ENCODE measurements around the gene FAM98A.

Gene FAM98A

GRCh38 chr2:33603416-33603815, 4.3 kb upstream of the FAM98A start:
- CTCF ChIA-PET: interaction anchor here (0.6 kb wide), 1 partner anchor 826 kb away, joined by 3 read pairs; no protein-coding TSS in a partner anchor
- POLR2A ChIA-PET (ENCODE audit: low non-redundant PET): no interaction called here

GRCh38 chr2:33602201-33602830, 3.2 kb upstream of the FAM98A start:
- no peak for DNase-seq (ENCODE audit: low spot score)
- POLR2A ChIA-PET (ENCODE audit: low non-redundant PET): no interaction called here

More at GRCh38 chr2:33603416-33603815, 4.3 kb upstream of the FAM98A start:
- no peak overlapping the region for H3K27ac ChIP-seq
- no peak for DNase-seq (ENCODE audit: low spot score)
- no peak for TF ChIP-seq CTCF (conservative IDR thresholded peaks at IDR 0.05; ENCODE audit: low read depth)

GRCh38 chr2:33599943-33600192, 769 bp upstream of the FAM98A start:
- ChIA-PET CTCF (interaction anchor here (0.6 kb wide), 1 partner anchor 68 kb away, joined by 3 read pairs; no protein-coding TSS in a partner anchor), POLR2A (ENCODE audit: low non-redundant PET) (interaction anchor here (0.6 kb wide), 1 partner anchor 1604 kb away, joined by 4 read pairs; no protein-coding TSS in a partner anchor)
- DNase-seq (ENCODE audit: low spot score): no peak
- no peak for TF ChIP-seq CTCF (conservative IDR thresholded peaks at IDR 0.05; ENCODE audit: low read depth)
- peak overlapping the region; percentile 70 for H3K27ac ChIP-seq

More at GRCh38 chr2:33602201-33602830, 3.2 kb upstream of the FAM98A start:
- H3K27ac ChIP-seq: no peak overlapping the region
- TF ChIP-seq CTCF (conservative IDR thresholded peaks at IDR 0.05; ENCODE audit: low read depth): no peak
- CTCF ChIA-PET: no interaction called here

GRCh38 chr2:33598561-33599174, 431 bp downstream of the FAM98A start:
- peak overlapping the region; percentile 70 for H3K27ac ChIP-seq
- ChIA-PET CTCF (interaction anchor here (0.6 kb wide), 2 partner anchors 76 to 1877 kb away, joined by 3 read pairs; no protein-coding TSS in a partner anchor), POLR2A (ENCODE audit: low non-redundant PET) (no interaction called here)

GRCh38 chr2:33597026-33597425, 2.1 kb downstream of the FAM98A start:
- ChIA-PET CTCF (no interaction called here), POLR2A (ENCODE audit: low non-redundant PET) (no interaction called here)
- DNase-seq (ENCODE audit: low spot score): no peak
- no peak overlapping the region for H3K27ac ChIP-seq
- TF ChIP-seq CTCF (conservative IDR thresholded peaks at IDR 0.05; ENCODE audit: low read depth): no peak

More at GRCh38 chr2:33598561-33599174, 431 bp downstream of the FAM98A start:
- no peak for TF ChIP-seq CTCF (conservative IDR thresholded peaks at IDR 0.05; ENCODE audit: low read depth)
- DNase-seq (ENCODE audit: low spot score): peak; percentile 38

- ChIA-PET POLR2A (ENCODE audit: low non-redundant PET) (no interaction called here), CTCF (no interaction called here)
- H3K27ac ChIP-seq: no peak overlapping the region
- DNase-seq (ENCODE audit: low spot score): no peak
- TF ChIP-seq CTCF (conservative IDR thresholded peaks at IDR 0.05; ENCODE audit: low read depth): no peak
Observed at GRCh38 chr2:33595385-33595784, 3.7 kb downstream of the FAM98A start.

All from RWPE1 (cell line).